Cardiac septum (tissue), 1 donor: ENCODE results near the gene ATOH7. TPM values are rescaled to one million over a fixed set of nuclear protein-coding genes. Genes with fewer than 3 reads are reported as not detected.
"Not testable (repeated sequence)": the region's sequence is repeated elsewhere in the genome, so short reads cannot be mapped to it uniquely, and the experiment has no call there.

Experiments
- DNase-seq: peaks from one replicate; pipeline ENCODE4 v3.0.0-alpha.2; 2020; ENCODE audit warnings: low spot score
- intact Hi-C: fragments of 100-400 bp; cut with DNase I; formaldehyde crosslinking; loops from one replicate; pipeline ENCODE4 v1.14.0; 2022
- total RNA-seq: library from RNA; stranded (reverse); fragmentation: NEBNext Ultra II Directional; extraction: Animal tissue kit (Norgen Biotek cat#: 25700); gene quantifications from one replicate; pipeline ENCODE4 v1.2.1, GENCODE V29; 2021
- donor health status: DM: no; HTN: no; CAD: no.

ATOH7 gene
- total RNA-seq, 1 donor from 2014 or later: not detected

DNA sequence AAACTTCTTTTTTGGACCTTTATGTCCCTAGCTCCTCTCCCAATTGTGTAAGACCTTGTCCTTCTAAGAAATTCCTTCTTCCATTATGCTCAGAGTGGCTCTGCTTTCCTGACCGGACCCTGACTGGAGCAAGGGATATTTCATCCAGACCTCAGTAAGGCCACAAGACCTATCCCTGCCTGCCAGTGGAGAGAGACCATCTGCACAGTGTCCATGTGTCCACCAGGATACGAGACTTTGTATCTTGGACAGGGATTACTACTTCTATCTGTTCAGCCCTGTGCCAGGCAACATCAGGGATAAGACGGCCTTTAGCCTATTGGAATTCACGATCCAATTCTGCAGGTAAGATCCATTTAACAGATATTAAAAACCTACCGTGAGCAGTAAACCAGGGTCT, 7.2 kb upstream of the ATOH7 start:
- DNase-seq: no peak
- intact Hi-C loops: no loop called here

DNA sequence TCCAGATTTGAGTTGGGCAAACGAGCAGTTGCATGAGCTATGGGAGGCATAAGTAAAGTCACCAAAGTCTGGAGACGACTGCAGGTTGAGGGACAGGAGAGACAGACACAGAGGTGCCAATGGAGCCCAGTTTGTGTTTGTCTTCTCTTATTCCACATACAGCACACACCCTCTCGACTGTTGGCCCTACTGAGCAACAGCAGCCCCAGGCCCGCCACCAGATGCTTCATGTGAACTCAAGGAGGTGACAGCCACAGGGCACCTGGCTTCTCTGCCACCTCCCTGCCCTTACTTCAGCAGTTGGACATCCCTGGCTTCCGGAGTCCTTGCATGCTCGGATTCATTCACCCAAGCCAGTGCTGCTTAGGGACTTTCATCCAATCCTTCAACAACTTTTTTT, 6.5 kb upstream of the ATOH7 start:
- intact Hi-C loops: no loop called here

DNA sequence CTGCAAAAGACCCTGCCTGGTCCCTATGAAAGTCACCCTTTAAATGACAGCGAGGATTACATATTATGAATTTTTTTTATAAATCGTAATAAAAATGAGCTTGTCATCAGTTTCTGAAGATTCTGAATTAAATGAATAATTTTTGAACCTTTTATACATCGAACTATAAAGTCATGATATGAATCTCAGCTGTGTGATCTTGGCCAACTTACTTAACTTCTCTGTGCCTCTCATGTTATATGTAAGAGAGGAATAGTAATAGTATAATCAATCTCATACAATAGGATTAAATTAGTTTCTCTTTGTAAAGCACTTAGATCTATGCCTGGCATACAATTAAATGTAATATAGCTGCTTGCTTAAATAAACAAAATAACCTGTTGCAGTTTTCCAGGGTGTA, 5.3 kb upstream of the ATOH7 start:
- DNase-seq: no peak
- intact Hi-C loops: no loop called here

More for the DNA sequence above, 6.5 kb upstream of the ATOH7 start:
- no peak for DNase-seq

DNA sequence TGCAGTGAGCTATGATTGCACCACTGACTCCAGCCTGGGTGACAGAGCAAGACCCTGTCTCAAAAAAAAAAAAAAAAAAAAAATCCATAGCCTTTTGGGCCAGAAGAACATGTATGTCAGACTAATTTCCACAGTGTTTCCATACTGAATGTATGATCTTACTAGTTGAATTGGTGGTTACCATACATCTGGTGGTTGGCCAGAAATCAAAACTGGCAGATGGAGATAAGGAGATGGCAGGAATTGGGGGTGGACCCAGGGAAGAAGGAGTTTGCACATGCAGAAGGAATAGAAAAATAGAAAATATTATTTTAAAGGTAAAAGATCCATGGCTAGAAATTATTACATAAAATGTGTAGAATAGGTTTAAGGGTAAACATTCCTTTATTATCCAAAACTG, 3.7 kb upstream of the ATOH7 start:
- intact Hi-C loops: no loop called here
- DNase-seq: no peak

DNA sequence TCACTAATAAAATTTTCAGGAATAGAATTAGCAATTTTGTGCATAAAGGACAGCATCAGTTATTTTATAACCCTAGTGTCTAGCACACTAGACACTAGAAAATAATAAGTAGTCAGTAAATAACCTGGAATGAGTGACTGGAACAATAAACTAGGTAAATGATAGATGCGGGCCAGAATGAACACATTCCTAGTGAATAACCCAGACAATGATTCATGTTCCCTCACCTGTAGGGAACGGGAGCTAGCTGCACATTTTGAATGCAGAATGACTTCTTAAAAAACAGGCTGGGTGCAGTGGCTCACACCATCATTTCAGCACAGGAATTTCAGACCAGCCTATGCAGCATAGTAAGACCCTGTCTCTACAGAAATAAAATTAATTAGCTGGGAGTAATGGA, 3.2 kb upstream of the ATOH7 start:
- DNase-seq: no peak
- intact Hi-C loops: no loop called here

DNA sequence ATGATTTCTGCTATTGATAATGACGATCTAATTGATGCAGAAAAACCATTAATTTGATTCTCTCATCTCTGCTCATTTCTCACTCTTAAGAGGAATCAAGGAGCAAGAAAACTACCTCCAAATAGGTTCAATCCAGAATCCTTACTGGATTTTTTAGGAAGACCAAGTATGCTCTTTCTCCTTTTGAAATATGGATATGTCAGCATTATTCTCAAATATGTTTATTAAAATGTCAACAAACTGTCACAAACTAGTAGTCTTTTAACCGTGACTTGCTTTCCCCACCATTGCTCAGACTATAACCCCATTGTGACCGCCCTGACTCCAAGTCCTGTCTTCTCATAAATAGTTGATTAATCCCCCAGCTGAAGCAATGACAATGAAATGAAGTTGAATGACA, 1.1 kb upstream of the ATOH7 start:
- intact Hi-C loops: no loop called here
- no peak for DNase-seq

DNA sequence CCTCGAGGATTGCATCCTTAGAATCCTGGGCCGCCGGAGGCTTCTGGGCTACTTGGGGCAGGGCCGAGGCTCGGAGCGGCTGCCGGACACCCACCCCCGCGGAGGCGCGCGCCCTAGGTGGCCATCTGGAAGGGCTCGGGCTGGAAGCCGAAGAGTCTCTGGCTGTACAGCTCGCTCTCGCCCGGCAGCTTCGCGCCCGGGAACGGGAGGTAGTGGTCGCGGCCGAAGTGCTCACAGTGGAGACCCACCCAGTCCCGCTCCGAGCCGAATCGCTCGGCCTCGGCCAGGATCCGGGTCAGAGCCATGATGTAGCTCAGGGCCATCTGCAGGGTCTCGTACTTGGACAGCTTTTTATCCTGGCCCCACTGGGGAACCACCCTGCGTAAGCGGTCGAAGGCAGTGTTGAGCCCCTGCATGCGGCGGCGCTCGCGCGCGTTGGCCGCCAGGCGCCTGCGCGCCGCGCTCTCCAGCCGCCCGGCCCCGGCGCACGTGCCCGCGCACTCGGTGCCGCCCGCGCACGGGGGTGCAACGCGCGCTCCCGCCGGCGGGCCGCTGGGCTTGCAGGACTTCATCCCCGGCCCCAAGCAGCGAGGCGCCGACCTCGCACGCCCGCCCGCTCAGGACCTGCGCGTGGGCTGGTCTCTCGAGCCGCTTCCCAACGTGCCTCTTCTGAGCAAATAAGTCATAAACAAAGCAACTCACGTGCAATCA, 652 bp downstream of the ATOH7 start:
- intact Hi-C loops: no loop called here

DNA sequence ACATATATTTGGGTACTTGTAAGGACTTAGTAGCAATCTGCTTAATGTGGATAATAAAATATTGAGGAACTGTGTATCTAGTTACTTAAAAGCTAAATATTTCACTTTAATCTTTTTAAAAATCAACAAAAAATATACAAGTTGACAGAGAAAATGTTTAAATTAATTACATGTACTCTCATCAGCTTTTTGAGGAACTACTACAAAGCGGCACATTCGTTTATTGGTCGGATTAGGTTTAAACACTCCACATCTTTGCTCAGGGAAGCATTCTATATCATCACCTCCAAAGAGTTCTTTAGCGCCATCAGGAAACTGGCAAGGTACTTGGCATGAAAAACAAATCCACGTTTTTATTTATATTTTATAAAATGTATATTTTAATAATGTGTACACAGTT, 1.6 kb downstream of the ATOH7 start:
- DNase-seq: no peak
- intact Hi-C loops: no loop called here

More for the DNA sequence above, 652 bp downstream of the ATOH7 start:
- peak; percentile 83 for DNase-seq

DNA sequence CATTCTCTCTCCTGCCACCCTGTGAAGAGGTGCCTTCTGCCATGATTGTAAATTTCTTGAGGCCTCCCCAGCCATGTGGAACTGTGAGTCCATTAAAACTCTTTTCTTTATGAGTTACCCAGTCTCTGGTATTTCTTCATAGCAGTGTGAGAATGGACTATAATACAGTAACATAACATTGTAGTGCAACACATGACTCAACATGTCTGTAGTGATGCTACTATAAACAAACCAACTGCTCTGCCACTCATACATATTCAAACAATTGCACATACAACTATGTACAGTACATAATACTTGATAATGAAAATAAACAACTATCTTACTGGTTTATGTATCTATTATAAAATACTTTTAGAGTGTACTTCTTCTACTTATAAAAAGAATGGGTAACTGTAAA, 7.1 kb downstream of the ATOH7 start:
- no peak for DNase-seq
- intact Hi-C loops: no loop called here

DNA sequence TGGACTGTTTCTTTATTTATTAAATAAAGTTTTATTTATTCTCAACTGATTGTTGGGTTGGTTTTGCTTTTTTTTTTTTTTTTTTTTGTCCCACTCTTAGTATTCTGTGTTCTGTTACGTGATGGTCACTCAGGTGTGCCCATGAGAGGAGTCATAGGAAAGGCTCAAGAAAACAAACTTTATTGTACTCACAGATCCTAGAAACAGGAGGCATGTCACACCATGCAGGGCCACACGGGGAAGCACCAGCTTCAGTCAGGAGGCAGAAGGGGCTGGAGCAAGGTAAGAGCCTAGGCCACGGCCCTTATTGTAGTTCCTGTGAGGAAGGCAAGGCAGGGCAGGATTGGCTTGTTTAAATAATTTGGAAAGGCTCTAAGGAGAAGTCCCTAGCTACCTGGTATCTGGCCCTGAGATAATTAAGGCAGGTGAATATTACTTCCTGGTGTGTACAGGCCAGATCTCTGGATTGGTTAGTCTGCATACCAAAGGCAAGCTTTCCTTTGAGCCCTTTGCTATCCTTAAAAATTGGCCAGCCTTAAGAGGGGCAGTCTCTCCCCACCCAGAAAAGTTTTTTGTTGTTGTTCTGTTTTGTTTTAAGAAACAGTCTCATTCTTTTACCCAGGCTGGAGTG, 8.3 kb downstream of the ATOH7 start:
- intact Hi-C loops: no loop called here
- DNase-seq: no peak

DNA sequence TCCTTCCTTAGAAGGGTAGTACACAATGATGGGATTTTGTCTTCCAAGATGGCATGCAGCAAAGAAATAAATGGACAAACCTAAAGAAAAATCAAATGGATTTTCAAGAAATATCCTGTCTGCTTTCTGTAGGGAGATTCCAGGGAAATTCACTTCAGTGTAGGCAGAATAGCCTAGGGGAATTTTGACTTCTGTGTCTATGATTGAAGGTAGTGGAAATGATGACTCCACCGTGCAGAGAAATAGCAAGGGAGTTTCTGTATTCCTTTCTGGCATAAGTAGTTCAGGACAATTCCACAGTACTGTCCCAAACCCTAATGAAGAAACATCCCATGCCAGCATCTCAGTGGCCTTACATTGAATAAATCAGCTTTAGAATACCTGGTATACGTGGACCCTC, 9.5 kb downstream of the ATOH7 start:
- DNase-seq: no peak
- intact Hi-C loops: no loop called here

DNA sequence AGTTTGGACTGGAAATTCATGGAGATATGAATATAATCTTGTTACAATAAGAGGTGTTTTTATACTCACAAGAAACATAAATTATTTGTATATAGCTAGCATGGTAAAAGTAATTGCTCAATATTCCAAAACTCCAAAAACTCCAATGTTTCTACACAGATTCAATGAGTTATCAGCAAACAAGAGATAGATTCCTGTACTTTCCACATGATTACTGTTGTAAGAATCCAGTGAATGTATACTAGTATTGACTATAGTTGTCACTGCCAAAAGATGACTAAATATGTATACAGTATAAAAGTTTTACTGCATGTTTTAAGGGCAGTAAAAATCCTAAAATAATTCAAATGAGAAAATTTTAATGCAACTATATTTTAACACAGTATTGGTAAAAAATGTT, 10.7 kb downstream of the ATOH7 start:
- intact Hi-C loops: no loop called here
- DNase-seq: no peak

DNA sequence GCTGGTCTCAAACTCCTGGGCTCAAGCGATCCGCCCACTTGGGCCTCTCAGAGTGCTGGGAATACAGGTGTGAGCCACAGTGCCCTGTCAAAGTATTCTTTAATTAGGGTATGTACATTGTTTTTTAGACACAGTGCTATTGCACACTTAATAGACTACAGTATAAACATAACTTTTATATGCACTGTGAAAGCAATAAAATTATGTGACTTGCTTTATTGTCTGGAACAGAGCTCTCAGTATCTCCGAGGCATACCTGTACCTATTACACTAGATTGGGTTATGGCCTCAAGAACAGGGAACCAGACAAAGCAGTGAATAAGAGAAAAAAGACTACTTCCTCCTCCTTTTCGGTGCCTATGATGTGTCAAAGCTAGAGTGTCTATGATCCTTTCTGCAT, 13.1 kb downstream of the ATOH7 start:
- intact Hi-C loops: no loop called here
- no peak for DNase-seq

DNA sequence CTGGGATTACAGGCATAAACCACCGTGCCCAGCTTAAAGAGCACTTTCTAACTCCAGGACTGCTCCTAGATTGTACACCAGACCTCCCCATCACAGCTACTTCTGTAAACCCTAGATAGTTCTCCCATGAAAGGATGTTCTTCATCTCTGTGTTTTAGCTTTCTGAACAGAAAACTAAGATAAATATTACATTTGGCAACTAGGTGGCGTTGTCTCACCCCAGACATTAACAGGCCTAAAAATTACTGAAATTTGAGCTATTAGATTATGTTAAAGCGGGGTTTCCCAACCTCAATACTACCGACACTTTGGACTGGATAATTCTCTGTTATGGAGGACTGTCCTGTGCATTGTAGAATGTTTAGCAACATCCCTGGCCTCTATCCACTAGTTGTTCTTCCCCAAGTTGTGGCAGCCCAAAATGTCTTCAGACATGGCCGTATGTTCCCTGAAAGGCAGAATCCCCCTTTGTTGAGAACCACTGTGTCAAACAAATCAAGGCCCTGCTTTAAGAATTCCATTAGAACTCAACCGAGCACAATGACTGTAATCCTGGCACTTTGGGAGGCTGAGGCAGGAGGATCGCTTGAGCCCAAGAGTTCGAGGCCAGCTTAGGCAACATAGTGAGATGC, 19.1 kb downstream of the ATOH7 start:
- DNase-seq: no peak
- intact Hi-C loops: loop anchor here (2.0 kb wide), 1 partner anchor 90 kb away; no protein-coding TSS in a partner anchor

DNA sequence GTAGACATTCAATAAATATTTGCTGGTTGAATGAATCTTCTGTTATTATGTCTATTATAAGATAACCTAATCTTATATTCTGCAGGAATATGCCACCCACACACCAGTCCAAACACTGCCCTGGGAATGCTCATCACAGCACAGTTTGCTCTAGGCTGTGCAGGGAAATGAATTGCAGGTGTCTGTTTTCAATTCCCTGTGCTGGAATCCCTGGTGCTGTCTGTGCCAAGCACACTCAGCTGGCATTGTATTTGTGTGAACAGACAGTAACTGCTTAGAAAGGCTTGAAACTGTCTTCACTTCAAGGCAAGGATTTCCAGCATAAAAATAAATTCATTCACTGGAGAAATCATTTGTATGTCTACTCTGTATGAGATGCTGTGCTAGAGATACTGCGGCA, 20.2 kb downstream of the ATOH7 start:
- DNase-seq: no peak
- intact Hi-C loops: loop anchor here (2.0 kb wide), 1 partner anchor 91 kb away; no protein-coding TSS in a partner anchor

DNA sequence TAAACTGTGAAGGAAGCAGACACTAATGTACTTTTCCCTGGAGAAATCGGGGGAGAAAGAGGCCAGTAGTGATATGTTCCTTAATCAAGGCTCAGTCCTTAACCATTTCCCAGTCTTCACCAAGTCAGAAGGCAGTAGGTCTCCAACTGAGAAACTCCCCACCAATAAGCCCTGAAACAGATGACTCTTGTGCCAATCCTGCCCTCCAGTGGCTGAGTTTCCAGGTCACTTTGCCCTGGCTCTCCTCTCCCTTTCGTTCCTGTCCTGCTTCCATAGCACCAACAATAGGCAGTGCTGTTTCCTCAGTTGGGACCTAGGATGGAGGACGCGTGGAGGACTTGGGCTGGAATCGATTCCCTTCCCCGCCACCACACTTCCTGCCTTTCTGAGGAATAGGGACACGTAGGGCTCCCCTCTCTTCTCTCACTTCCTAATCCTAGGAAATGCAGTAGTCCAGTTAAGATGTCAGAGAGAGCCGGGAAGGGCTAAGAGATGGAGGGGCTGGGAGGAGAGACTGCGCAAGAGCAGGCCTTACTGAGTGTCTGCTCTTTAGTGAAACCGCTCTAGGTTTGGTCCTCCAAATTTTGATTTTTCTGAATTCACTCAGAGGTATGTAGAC, 23.4 kb downstream of the ATOH7 start:
- DNase-seq: no peak
- intact Hi-C loops: no loop called here

DNA sequence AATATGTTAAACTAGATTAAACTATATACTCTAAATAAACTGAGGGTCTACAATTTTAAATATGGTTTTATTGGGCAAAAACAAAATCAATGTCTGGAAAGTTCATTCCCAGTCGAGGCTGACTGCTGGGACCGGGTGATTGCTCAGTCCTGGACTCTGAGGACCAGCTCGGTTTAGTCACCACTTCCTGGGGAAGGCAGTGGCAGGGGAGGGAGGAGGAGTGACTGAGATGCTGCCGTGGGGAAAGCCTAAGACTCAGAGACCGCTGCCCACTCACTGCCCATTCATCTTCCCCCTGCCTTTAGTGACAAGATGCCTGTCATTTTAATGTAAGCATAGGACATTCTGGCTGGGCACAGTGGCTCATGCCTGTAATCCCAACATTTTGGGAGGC, 29.0 kb downstream of the ATOH7 start:
- intact Hi-C loops: no loop called here

DNA sequence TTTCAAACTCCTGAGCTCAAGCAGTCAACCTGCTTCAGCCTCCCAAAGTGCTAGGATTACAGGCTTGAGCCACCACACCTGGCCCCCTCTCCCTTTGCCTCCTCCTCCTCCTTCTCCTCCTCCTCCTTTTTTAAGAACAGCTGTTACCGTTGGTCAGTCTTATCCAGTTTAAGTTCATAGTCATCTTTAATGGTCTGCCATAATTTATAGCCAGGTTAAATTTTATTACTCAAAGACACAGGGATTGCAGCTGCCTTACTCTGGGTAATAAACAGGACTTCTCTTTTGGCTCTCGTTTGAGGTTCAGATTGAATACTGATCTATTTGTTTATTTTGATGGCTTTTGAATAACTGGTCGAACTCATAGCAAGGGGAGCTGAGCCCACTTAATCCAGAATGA, 35.2 kb downstream of the ATOH7 start:
- intact Hi-C loops: no loop called here
- no peak for DNase-seq

More for the DNA sequence above, 29.0 kb downstream of the ATOH7 start:
- no peak for DNase-seq

DNA sequence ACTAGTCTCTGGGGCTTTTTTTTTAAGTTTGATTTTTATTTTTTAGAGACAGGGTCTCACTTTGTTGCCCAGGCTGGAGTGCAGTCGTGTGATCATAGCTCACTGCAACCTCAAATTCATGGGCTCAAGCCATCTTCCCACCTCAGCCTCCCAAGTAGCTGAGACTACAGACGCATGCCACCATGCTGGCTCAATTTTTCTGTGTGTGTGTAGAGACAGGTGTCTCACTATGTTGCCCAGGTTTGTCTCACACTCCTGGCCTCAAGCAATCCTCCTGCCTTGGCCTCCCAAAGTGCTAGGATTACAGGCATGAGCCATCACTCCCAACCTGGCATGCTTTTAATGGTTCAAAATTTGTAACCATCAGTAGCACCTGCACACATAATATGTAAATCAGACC, 36.1 kb downstream of the ATOH7 start:
- intact Hi-C loops, DNase-seq: not testable (repeated sequence)

DNA sequence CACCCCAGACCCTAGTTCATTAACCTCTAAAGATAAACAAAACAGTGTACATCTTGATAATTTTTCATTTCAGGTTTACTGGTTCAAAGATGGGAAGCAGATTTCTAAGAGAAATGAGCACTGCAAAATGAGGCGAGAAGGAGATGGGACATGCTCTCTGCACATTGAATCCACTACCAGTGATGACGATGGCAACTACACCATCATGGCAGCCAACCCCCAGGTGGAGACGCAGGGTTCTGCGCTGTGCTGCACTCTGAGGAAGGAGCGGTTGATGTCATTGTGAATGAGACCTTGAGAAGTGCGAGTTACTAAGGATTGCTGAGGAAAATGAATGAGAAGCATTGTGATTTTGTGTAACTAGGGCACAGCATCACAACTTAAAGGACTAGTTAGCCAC, 37.6 kb downstream of the ATOH7 start:
- intact Hi-C loops: no loop called here
- DNase-seq: no peak

DNA sequence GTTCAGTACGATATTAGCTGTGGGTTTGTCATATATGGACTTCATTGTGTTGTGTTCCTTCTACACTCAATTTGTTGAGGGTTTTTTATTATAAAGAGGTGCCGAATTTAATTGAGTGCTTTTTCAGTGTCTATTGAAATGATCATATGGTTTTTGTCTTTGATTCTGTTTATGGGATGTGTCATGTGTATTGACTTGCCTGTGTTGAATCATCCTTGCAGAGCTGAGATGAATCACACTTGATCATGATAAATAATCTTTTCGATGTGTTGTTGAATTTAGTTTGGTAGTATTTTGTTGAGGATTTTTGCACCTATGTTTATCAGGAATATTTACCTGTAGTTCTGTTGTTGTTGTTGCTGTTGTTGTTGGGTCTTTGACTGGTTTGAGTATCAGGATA, 39.8 kb downstream of the ATOH7 start:
- intact Hi-C loops: no loop called here
- DNase-seq: no peak
